H9 (cell line): ENCODE results near the gene MAGI1. TPM values are rescaled to one million over a fixed set of nuclear protein-coding genes. Genes with fewer than 3 reads are reported as not detected.

Source experiments
- DNase-seq: peaks from one replicate; pipeline ENCODE4 v3.0.0-alpha.2; 2017
- H2AFZ ChIP-seq: one replicate; pipeline ENCODE4 v1.6.1; 2013; ENCODE audit warnings: mild to moderate bottlenecking, low read length, control low read depth, moderate library complexity
- H2AK5ac ChIP-seq: 2 replicates; pipeline ENCODE4 v1.6.1; 2013; ENCODE audit warnings: low read length, control low read depth, mixed read lengths; ENCODE audit not compliant: insufficient read length
- H2BK120ac ChIP-seq: one replicate; pipeline ENCODE4 v1.6.1; 2013; ENCODE audit warnings: low read depth, mild to moderate bottlenecking, low read length, control low read depth, inconsistent platforms; ENCODE audit not compliant: poor library complexity, severe bottlenecking
- H2BK12ac ChIP-seq: 2 replicates; pipeline ENCODE4 v1.6.1; 2013; ENCODE audit warnings: low read length, control low read depth, mixed read lengths, low read depth; ENCODE audit not compliant: insufficient read length
- H2BK15ac ChIP-seq: 2 replicates; pipeline ENCODE4 v1.6.1; 2013; ENCODE audit warnings: low read depth, low read length, control low read depth
- H2BK20ac ChIP-seq: one replicate; pipeline ENCODE4 v1.6.1; 2013; ENCODE audit warnings: low read depth, mild to moderate bottlenecking, low read length, control low read depth, inconsistent platforms; ENCODE audit not compliant: poor library complexity, severe bottlenecking
- H2BK5ac ChIP-seq: 2 replicates; pipeline ENCODE4 v1.6.1; 2013; ENCODE audit warnings: low read length, control low read depth, mixed read lengths; ENCODE audit not compliant: insufficient read length
- H3K14ac ChIP-seq: 2 replicates; pipeline ENCODE4 v1.6.1; 2013; ENCODE audit warnings: low read length, control low read depth; ENCODE audit not compliant: insufficient read depth
- H3K18ac ChIP-seq: 2 replicates; pipeline ENCODE4 v1.6.1; 2013; ENCODE audit warnings: low read depth, mild to moderate bottlenecking, mixed read lengths, low read length, control low read depth; ENCODE audit not compliant: insufficient read length
- H3K23ac ChIP-seq: 2 replicates; pipeline ENCODE4 v1.6.1; 2013; ENCODE audit warnings: low read length, control low read depth, mixed read lengths, low read depth; ENCODE audit not compliant: insufficient read length
- H3K23me2 ChIP-seq: 2 replicates; pipeline ENCODE4 v1.6.1; 2013; ENCODE audit warnings: low read depth, mild to moderate bottlenecking, mixed read lengths, low read length, control low read depth; ENCODE audit not compliant: insufficient read length, poor library complexity, severe bottlenecking
- H3K27ac ChIP-seq: 2 replicates; pipeline ENCODE4 v1.5.1; 2013; ENCODE audit warnings: low read length, control low read depth, mixed read lengths, low read depth; ENCODE audit not compliant: insufficient read length
- H3K27me3 ChIP-seq: 2 replicates; pipeline ENCODE4 v1.6.1; 2013; ENCODE audit warnings: low read length, control low read depth, inconsistent platforms; ENCODE audit not compliant: insufficient read depth
- H3K4ac ChIP-seq: 2 replicates; pipeline ENCODE4 v1.6.1; 2013; ENCODE audit warnings: low read depth, mild to moderate bottlenecking, control low read depth, inconsistent platforms, low read length, moderate library complexity
- H3K4me1 ChIP-seq: 2 replicates; pipeline ENCODE4 v1.6.1; 2013; ENCODE audit warnings: low read length, control low read depth, inconsistent platforms; ENCODE audit not compliant: insufficient read depth
- H3K4me2 ChIP-seq: 2 replicates; pipeline ENCODE4 v1.6.1; 2013; ENCODE audit warnings: low read length, control low read depth, mixed read lengths; ENCODE audit not compliant: insufficient read length, insufficient read depth
- H3K56ac ChIP-seq: 2 replicates; pipeline ENCODE4 v1.6.1; 2013; ENCODE audit warnings: low read depth, mild to moderate bottlenecking, mixed read lengths, low read length, control low read depth; ENCODE audit not compliant: insufficient read length
- H3K79me1 ChIP-seq: 2 replicates; pipeline ENCODE4 v1.6.1; 2013; ENCODE audit warnings: low read depth, mild to moderate bottlenecking, moderate library complexity, low read length, control low read depth, inconsistent platforms; ENCODE audit not compliant: insufficient read depth, poor library complexity, severe bottlenecking
- H3K79me2 ChIP-seq: 2 replicates; pipeline ENCODE4 v1.6.1; 2013; ENCODE audit warnings: low read length, control low read depth, inconsistent platforms; ENCODE audit not compliant: insufficient read depth
- H3K9ac ChIP-seq: 2 replicates; pipeline ENCODE4 v1.6.1; 2013; ENCODE audit warnings: low read length, control low read depth, mixed read lengths; ENCODE audit not compliant: insufficient read length; ENCODE audit errors: extremely low read depth
- H3K9me3 ChIP-seq: one replicate; pipeline ENCODE4 v1.6.1; 2013; ENCODE audit warnings: low read depth, low read length, inconsistent platforms; ENCODE audit not compliant: control insufficient read depth
- H3T11ph ChIP-seq: one replicate; pipeline ENCODE4 v1.6.1; 2013; ENCODE audit warnings: mild to moderate bottlenecking, low read length, control low read depth, inconsistent platforms
- H4K20me1 ChIP-seq: one replicate; pipeline ENCODE4 v1.6.1; 2013; ENCODE audit not compliant: control insufficient read depth, insufficient read length, insufficient read depth
- H4K5ac ChIP-seq: 2 replicates; pipeline ENCODE4 v1.6.1; 2013; ENCODE audit warnings: low read depth, mild to moderate bottlenecking, mixed read lengths, low read length, control low read depth; ENCODE audit not compliant: insufficient read length
- H4K8ac ChIP-seq: replicated peaks from 2 replicates; pipeline ENCODE4 v1.6.1; 2013; ENCODE audit warnings: low read length, control low read depth, mixed read lengths, low read depth; ENCODE audit not compliant: insufficient read length
- H4K91ac ChIP-seq: 2 replicates; pipeline ENCODE4 v1.6.1; 2013; ENCODE audit warnings: low read depth, mild to moderate bottlenecking, moderate library complexity, mixed read lengths, low read length, control low read depth; ENCODE audit not compliant: insufficient read length
- H3K27ac Mint-ChIP-seq, 3 experiments: 2 replicates in 2 of 3; 3 replicates in 1 of 3; pipeline ENCODE4 v1.8.0; 2020 to 2021; ENCODE audit warnings: mixed read lengths in 3 of 3, mild to moderate bottlenecking in 1 of 3, moderate library complexity in 1 of 3
- H3K27me3 Mint-ChIP-seq: 2 replicates; pipeline ENCODE4 v1.8.0; 2021; ENCODE audit warnings: low read depth, mild to moderate bottlenecking, moderate library complexity, mixed read lengths
- H3K36me3 Mint-ChIP-seq, 3 experiments: 2 replicates in 2 of 3; 3 replicates in 1 of 3; pipeline ENCODE4 v1.8.0; 2020 to 2021; ENCODE audit warnings: low read depth in 3 of 3, mixed read lengths in 3 of 3; ENCODE audit not compliant: insufficient read depth in 1 of 3
- H3K4me1 Mint-ChIP-seq, 2 experiments: 2 replicates each; pipeline ENCODE4 v1.8.0; 2020; ENCODE audit warnings: mixed read lengths in 2 of 2
- H3K4me3 Mint-ChIP-seq, 2 experiments: 2 replicates in 1 of 2; 3 replicates in 1 of 2; pipeline ENCODE4 v1.8.0; 2020 to 2021; ENCODE audit warnings: mild to moderate bottlenecking in 2 of 2, mixed read lengths in 2 of 2, moderate library complexity in 1 of 2
- H3K9me3 Mint-ChIP-seq, 2 experiments: 2 replicates in 1 of 2; 3 replicates in 1 of 2; pipeline ENCODE4 v1.8.0; 2020; ENCODE audit warnings: mild to moderate bottlenecking in 2 of 2, mixed read lengths in 2 of 2, moderate library complexity in 1 of 2
- CTCF ChIP-seq: fragments of 200-600 bp; sonication (generic); conservative IDR thresholded peaks from 3 replicates; pipeline ENCODE4 v1.8.0; 2021; ENCODE audit warnings: antibody characterized with exemption, mild to moderate bottlenecking
- WGBS: extraction: QIAGEN DNeasy Blood & Tissue Kit; methylation state at CpG from one replicate; pipeline ENCODE4 v1.1.7; 2013; ENCODE audit warnings: missing lambda C conversion rate, low lambda C conversion rate, mixed read lengths; ENCODE audit not compliant: insufficient read length; ENCODE audit errors: extremely low coverage; 5-methylcytosine and 5-hydroxymethylcytosine counted together
- total RNA-seq: library from RNA; stranded (reverse); gene quantifications from 2 replicates; pipeline ENCODE4 v1.2.1, GENCODE V29; 2021

The MAGI1 gene
- total RNA-seq, 1 experiment from 2014 or later, result 65.7 TPM

GRCh38 chr3:65497236-65497635 lies 541.5 kb downstream of the MAGI1 start:
- Histone ChIP-seq H3K9ac (no peak overlapping the region), H3K4me2 (no peak overlapping the region), H3K4me1 (no peaks in the 10 kb centered on the region), H2BK15ac (no peak overlapping the region), H4K20me1 (no peaks in the 10 kb centered on the region), H4K91ac (no peak overlapping the region), H3K56ac (no peak overlapping the region), H4K8ac (no peak overlapping the region), H2BK20ac (no peak overlapping the region), H2BK120ac (no peak overlapping the region), H3K23ac (no peak overlapping the region), H3K27ac (no peak overlapping the region), H3K27me3 (no peaks in the 10 kb centered on the region), H3K79me1 (no peaks in the 10 kb centered on the region), H2AK5ac (no peak overlapping the region), H3T11ph (no peak overlapping the region), H3K23me2 (no peaks in the 10 kb centered on the region), H3K14ac (no peak overlapping the region), H2AFZ (no peak overlapping the region), H2BK5ac (no peak overlapping the region), H2BK12ac (no peak overlapping the region), H3K79me2 (no peaks in the 10 kb centered on the region), H3K9me3 (no peaks in the 10 kb centered on the region), H4K5ac (no peak overlapping the region), H3K4ac (no peak overlapping the region), H3K18ac (no peak overlapping the region)
- H3K36me3 Mint-ChIP-seq, result peaks cover 0 to 5% (median 5%) of the 10 kb centered on the region in 3 experiments; a peak in 4 of 7 replicates
- no peaks in the 10 kb centered on the region for H3K27me3 Mint-ChIP-seq
- TF ChIP-seq CTCF, result no peak
- H3K27ac Mint-ChIP-seq, result no peak overlapping the region
- peaks cover 18 to 19% of the 10 kb centered on the region in 2 experiments for H3K4me1 Mint-ChIP-seq
- DNase-seq, result no peak
- WGBS, result no CpG with 5 or more reads among the region's 2 CpGs
- no peak overlapping the region for H3K4me3 Mint-ChIP-seq
- H3K9me3 Mint-ChIP-seq, result no peaks in the 10 kb centered on the region
